RPMI8226 (cell line): ENCODE data around the gene TEDC2.
A peak's percentile ranks its signal among the peaks of the same experiment; 100 is the strongest.
"Not testable (repeated sequence)": the region's sequence is repeated elsewhere in the genome, so short reads cannot be mapped to it uniquely, and the experiment has no call there.

Experiments used
- DNase-seq: peaks from one replicate; pipeline ENCODE4 v3.0.0-alpha.2; 2015

TEDC2 gene

GRCh38 chr16:2439598-2439997 lies 20.3 kb upstream of the TEDC2 start:
- no peak for DNase-seq

GRCh38 chr16:2441143-2441804 lies 18.6 kb upstream of the TEDC2 start:
- DNase-seq, result not testable (repeated sequence)

GRCh38 chr16:2443555-2443954 lies 16.4 kb upstream of the TEDC2 start:
- DNase-seq, result no peak

GRCh38 chr16:2447920-2448583 lies 11.9 kb upstream of the TEDC2 start:
- no peak for DNase-seq

GRCh38 chr16:2449118-2449517 lies 10.8 kb upstream of the TEDC2 start:
- DNase-seq, result no peak

- no peak for DNase-seq
Measured at GRCh38 chr16:2450535-2450934, 9.4 kb upstream of the TEDC2 start.

DNA sequence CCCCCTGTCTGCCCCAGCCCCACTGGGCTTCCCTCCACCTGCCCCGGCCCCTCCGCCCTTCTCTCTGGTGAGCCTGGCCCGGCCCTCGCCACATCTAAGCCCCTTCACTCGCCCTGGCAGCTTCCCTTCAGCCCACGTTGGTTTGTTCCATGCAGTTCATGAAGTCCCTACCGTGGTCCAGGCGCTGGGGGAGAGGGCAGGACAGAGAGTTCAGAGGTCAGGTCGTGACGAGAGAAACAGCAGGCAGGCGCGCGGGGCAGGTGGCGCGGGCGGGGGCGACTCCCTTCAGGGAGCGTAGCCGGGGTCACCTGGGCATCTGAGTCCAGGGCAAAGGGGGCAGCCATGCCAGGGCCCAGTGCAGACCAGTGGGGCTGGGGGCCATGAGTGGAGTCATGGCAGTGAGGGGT lies 8.9 kb upstream of the TEDC2 start:
- no peak for DNase-seq

GRCh38 chr16:2451851-2452320 lies 8.0 kb upstream of the TEDC2 start:
- no peak for DNase-seq

DNA sequence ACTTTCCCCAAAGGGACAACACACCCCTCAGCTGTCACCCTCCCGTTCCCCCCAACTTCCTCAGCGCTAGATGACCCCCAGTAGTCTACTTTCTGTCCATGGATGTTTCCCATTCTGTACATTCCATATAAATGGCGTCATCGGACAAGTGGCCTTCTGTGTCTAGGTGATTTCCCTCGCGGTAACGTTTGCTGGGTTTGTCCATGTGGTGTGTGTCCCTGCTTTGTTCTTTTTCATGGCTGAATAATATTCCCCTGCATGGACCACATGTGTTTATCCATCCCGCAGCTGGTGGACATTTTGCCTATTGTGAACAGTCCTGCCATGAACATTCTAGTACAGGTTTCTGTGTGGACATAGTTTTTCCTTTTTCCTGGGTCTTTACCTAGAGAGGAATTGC lies 7.3 kb upstream of the TEDC2 start:
- no peak for DNase-seq

DNA sequence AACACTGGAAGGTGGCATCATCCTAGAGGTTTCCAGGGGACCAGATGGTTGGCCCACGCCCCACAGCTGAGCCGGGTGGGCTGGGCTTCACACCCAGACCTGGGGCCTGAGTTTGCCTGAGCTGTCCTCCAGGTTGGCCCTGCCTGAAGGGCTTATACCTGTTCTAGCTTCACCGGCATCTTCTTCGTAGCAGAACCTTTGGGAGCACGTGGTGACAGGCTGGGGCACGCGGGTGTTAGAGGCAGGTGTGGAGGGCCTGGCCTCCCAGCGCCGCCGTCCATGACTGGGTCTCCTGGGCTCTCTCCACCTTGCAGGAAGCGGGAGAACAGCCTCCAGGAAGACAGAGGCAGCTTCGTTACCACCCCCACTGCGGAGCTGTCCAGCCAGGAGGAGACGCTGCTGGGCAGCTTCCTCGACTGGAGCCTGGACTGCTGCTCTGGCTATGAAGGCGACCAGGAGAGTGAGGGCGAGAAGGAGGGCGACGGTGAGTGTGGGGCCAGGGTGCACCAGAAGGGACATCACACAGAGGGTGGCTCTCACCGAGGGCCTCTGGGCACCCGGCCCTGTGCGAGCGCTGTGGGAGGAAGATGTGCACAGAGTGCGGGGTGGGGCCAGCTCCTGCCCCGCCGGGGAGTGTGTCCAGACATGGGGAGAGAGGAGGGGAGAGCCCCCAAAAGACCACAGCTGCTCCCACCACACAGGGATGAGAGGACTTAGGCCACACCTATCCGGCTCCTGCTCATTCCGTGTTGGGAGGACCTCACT lies 4.6 kb upstream of the TEDC2 start:
- DNase-seq, result no peak

DNA sequence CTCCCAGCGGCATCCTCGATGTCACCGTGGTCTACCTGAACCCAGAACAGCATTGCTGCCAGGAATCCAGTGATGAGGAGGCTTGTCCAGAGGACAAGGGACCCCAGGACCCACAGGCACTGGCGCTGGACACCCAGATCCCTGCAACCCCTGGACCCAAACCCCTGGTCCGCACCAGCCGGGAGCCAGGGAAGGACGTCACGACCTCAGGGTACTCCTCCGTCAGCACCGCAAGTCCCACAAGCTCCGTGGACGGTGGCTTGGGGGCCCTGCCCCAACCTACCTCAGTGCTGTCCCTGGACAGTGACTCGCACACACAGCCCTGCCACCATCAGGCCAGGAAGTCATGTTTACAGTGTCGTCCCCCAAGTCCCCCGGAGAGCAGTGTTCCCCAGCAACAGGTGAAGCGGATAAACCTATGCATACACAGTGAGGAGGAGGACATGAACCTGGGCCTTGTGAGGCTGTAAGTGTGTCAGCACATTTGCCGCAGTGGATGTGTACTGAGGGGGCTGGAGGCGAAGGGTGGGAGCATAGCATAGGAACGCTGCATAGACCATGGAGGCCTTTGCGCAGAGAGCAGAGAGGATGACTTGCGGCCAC lies 3.3 kb upstream of the TEDC2 start:
- DNase-seq, result no peak

DNA sequence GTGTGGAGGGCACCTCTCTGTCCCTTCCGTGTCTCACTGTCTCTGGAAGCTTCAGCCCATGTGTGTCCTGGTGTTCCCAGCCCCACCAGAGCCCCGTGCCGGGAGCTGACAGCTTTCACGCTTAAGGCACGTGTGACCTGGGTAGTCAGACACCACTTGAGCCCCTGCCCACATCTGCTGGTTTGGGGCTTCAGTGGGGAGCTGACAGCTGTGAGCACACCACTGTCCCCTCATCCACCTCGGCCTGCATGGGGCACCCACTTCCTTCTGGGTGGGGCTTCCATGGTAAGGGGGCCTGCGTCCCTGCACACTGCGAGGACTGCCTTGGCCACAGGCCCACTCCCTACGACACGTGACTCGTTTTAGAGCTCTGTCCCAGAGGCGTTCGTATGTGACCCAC lies 2.6 kb upstream of the TEDC2 start:
- no peak for DNase-seq

DNA sequence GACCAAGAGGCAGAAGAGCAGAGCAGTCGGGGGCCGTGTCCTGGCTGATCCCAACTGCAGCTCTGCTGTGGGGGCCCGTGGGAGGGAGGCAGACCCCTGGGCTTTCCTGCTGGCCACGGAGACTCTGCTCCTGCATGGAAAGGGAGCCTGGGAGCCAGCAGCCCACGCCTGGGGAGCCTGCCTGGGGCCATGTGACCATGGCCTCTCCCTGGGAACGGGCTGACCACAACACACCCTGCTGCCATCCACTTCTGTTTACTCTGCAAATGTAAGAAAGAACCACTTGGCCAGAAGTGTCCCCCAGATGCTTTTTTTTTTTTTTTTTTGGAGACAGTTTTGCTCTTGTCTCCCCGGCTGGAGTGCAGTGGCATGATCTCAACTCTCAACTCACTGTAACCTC lies 2.0 kb upstream of the TEDC2 start:
- no peak for DNase-seq

GRCh38 chr16:2458887-2459646 lies 842 bp upstream of the TEDC2 start:
- DNase-seq, result peak; percentile 28

DNA sequence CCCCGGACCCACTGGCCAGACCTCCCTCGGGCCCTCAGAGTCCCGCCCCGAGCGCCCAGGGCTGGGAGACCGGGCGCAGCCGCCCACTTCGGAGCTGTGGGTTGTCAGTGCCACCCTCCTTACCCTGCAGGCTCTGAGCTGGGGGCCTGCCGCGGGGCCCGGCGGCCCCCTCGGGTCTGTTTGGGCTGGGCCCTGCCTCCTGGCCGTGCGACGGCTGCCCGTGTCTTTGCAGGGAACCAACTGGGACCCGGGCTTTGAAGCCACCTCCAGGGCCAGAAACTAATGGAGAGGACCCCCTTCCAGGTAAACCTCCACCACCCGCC lies 443 bp downstream of the TEDC2 start:
- no peak for DNase-seq

GRCh38 chr16:2460916-2461315 lies 1.0 kb downstream of the TEDC2 start:
- no peak for DNase-seq

DNA sequence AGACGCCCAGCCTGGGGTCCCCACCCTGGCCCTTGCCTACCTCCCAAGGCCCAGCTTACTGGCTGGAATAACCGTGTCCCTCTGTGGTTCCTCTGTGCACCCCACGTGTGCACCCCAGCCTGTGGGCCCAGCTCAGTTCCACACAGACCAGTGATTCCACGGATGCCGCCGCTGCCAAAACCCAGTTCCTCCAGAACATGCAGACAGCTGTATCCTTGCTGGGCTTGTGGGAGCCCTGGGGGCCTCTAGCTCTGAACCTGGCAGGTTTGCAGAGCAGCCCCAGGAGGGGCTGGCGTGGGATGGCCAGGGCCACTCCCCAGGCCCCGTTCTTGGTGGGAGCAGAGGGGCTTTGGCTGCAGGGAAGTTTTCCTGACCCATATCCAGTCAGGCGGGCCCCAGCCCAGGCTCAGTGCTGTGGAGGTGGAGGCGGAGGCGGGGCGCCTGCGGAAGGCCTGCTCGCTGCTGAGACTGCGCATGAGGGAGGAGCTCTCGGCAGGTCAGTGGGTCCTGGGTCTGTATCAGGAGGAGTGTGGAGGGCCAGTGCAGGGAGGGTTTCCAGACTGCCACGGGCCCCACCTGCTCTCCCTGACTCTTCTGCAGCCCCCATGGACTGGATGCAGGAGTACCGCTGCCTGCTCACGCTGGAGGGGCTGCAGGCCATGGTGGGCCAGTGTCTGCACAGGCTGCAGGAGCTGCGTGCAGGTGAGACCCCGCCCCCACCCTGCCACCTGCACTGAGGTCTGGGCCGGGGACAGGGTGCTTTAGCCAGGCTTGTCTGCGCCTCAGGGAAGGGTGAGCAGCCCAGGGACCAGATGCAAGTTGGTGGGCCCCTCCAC lies 2.3 kb downstream of the TEDC2 start:
- no peak for DNase-seq

DNA sequence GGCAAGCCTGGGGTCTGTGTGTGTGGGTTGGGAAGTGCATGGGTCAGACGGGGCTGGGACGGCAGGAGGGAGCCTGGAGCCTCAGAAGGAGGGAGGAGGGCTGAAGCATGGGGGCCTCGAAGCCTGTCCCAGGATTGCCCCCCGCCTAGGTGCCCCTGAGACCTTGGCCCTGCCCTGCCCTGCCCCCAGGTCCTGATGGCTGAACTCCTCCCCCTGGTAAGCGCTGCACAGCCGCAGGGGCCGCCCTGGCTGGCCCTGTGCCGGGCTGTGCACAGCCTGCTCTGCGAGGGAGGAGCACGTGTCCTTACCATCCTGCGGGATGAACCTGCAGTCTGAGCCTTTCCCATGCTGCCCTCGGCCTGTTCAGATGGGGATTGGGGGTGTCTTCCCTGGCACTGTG lies 4.4 kb downstream of the TEDC2 start:
- DNase-seq, result no peak

GRCh38 chr16:2465653-2466415 lies 5.9 kb downstream of the TEDC2 start:
- DNase-seq, result peak; percentile 26

GRCh38 chr16:2466667-2467527 lies 7.0 kb downstream of the TEDC2 start:
- DNase-seq, result no peak
